H9 (cell line): ENCODE data around the gene LPP. TPM values are rescaled to one million over a fixed set of nuclear protein-coding genes. Genes with fewer than 3 reads are reported as not detected.

Source experiments
- DNase-seq: peaks from one replicate; pipeline ENCODE4 v3.0.0-alpha.2; 2017
- H2AFZ ChIP-seq: one replicate; pipeline ENCODE4 v1.6.1; 2013; ENCODE audit warnings: mild to moderate bottlenecking, low read length, control low read depth, moderate library complexity
- H2AK5ac ChIP-seq: 2 replicates; pipeline ENCODE4 v1.6.1; 2013; ENCODE audit warnings: low read length, control low read depth, mixed read lengths; ENCODE audit not compliant: insufficient read length
- H2BK120ac ChIP-seq: one replicate; pipeline ENCODE4 v1.6.1; 2013; ENCODE audit warnings: low read depth, mild to moderate bottlenecking, low read length, control low read depth, inconsistent platforms; ENCODE audit not compliant: poor library complexity, severe bottlenecking
- H2BK12ac ChIP-seq: 2 replicates; pipeline ENCODE4 v1.6.1; 2013; ENCODE audit warnings: low read length, control low read depth, mixed read lengths, low read depth; ENCODE audit not compliant: insufficient read length
- H2BK15ac ChIP-seq: 2 replicates; pipeline ENCODE4 v1.6.1; 2013; ENCODE audit warnings: low read depth, low read length, control low read depth
- H2BK20ac ChIP-seq: one replicate; pipeline ENCODE4 v1.6.1; 2013; ENCODE audit warnings: low read depth, mild to moderate bottlenecking, low read length, control low read depth, inconsistent platforms; ENCODE audit not compliant: poor library complexity, severe bottlenecking
- H2BK5ac ChIP-seq: 2 replicates; pipeline ENCODE4 v1.6.1; 2013; ENCODE audit warnings: low read length, control low read depth, mixed read lengths; ENCODE audit not compliant: insufficient read length
- H3K14ac ChIP-seq: 2 replicates; pipeline ENCODE4 v1.6.1; 2013; ENCODE audit warnings: low read length, control low read depth; ENCODE audit not compliant: insufficient read depth
- H3K18ac ChIP-seq: 2 replicates; pipeline ENCODE4 v1.6.1; 2013; ENCODE audit warnings: low read depth, mild to moderate bottlenecking, mixed read lengths, low read length, control low read depth; ENCODE audit not compliant: insufficient read length
- H3K23ac ChIP-seq: 2 replicates; pipeline ENCODE4 v1.6.1; 2013; ENCODE audit warnings: low read length, control low read depth, mixed read lengths, low read depth; ENCODE audit not compliant: insufficient read length
- H3K23me2 ChIP-seq: 2 replicates; pipeline ENCODE4 v1.6.1; 2013; ENCODE audit warnings: low read depth, mild to moderate bottlenecking, mixed read lengths, low read length, control low read depth; ENCODE audit not compliant: insufficient read length, poor library complexity, severe bottlenecking
- H3K27ac ChIP-seq: 2 replicates; pipeline ENCODE4 v1.5.1; 2013; ENCODE audit warnings: low read length, control low read depth, mixed read lengths, low read depth; ENCODE audit not compliant: insufficient read length
- H3K27me3 ChIP-seq: 2 replicates; pipeline ENCODE4 v1.6.1; 2013; ENCODE audit warnings: low read length, control low read depth, inconsistent platforms; ENCODE audit not compliant: insufficient read depth
- H3K4ac ChIP-seq: 2 replicates; pipeline ENCODE4 v1.6.1; 2013; ENCODE audit warnings: low read depth, mild to moderate bottlenecking, control low read depth, inconsistent platforms, low read length, moderate library complexity
- H3K4me1 ChIP-seq: 2 replicates; pipeline ENCODE4 v1.6.1; 2013; ENCODE audit warnings: low read length, control low read depth, inconsistent platforms; ENCODE audit not compliant: insufficient read depth
- H3K4me2 ChIP-seq: 2 replicates; pipeline ENCODE4 v1.6.1; 2013; ENCODE audit warnings: low read length, control low read depth, mixed read lengths; ENCODE audit not compliant: insufficient read length, insufficient read depth
- H3K56ac ChIP-seq: 2 replicates; pipeline ENCODE4 v1.6.1; 2013; ENCODE audit warnings: low read depth, mild to moderate bottlenecking, mixed read lengths, low read length, control low read depth; ENCODE audit not compliant: insufficient read length
- H3K79me1 ChIP-seq: 2 replicates; pipeline ENCODE4 v1.6.1; 2013; ENCODE audit warnings: low read depth, mild to moderate bottlenecking, moderate library complexity, low read length, control low read depth, inconsistent platforms; ENCODE audit not compliant: insufficient read depth, poor library complexity, severe bottlenecking
- H3K79me2 ChIP-seq: 2 replicates; pipeline ENCODE4 v1.6.1; 2013; ENCODE audit warnings: low read length, control low read depth, inconsistent platforms; ENCODE audit not compliant: insufficient read depth
- H3K9ac ChIP-seq: 2 replicates; pipeline ENCODE4 v1.6.1; 2013; ENCODE audit warnings: low read length, control low read depth, mixed read lengths; ENCODE audit not compliant: insufficient read length; ENCODE audit errors: extremely low read depth
- H3K9me3 ChIP-seq: one replicate; pipeline ENCODE4 v1.6.1; 2013; ENCODE audit warnings: low read depth, low read length, inconsistent platforms; ENCODE audit not compliant: control insufficient read depth
- H3T11ph ChIP-seq: one replicate; pipeline ENCODE4 v1.6.1; 2013; ENCODE audit warnings: mild to moderate bottlenecking, low read length, control low read depth, inconsistent platforms
- H4K20me1 ChIP-seq: one replicate; pipeline ENCODE4 v1.6.1; 2013; ENCODE audit not compliant: control insufficient read depth, insufficient read length, insufficient read depth
- H4K5ac ChIP-seq: 2 replicates; pipeline ENCODE4 v1.6.1; 2013; ENCODE audit warnings: low read depth, mild to moderate bottlenecking, mixed read lengths, low read length, control low read depth; ENCODE audit not compliant: insufficient read length
- H4K8ac ChIP-seq: replicated peaks from 2 replicates; pipeline ENCODE4 v1.6.1; 2013; ENCODE audit warnings: low read length, control low read depth, mixed read lengths, low read depth; ENCODE audit not compliant: insufficient read length
- H4K91ac ChIP-seq: 2 replicates; pipeline ENCODE4 v1.6.1; 2013; ENCODE audit warnings: low read depth, mild to moderate bottlenecking, moderate library complexity, mixed read lengths, low read length, control low read depth; ENCODE audit not compliant: insufficient read length
- H3K27ac Mint-ChIP-seq, 3 experiments: 2 replicates in 2 of 3; 3 replicates in 1 of 3; pipeline ENCODE4 v1.8.0; 2020 to 2021; ENCODE audit warnings: mixed read lengths in 3 of 3, mild to moderate bottlenecking in 1 of 3, moderate library complexity in 1 of 3
- H3K27me3 Mint-ChIP-seq: 2 replicates; pipeline ENCODE4 v1.8.0; 2021; ENCODE audit warnings: low read depth, mild to moderate bottlenecking, moderate library complexity, mixed read lengths
- H3K36me3 Mint-ChIP-seq, 3 experiments: 2 replicates in 2 of 3; 3 replicates in 1 of 3; pipeline ENCODE4 v1.8.0; 2020 to 2021; ENCODE audit warnings: low read depth in 3 of 3, mixed read lengths in 3 of 3; ENCODE audit not compliant: insufficient read depth in 1 of 3
- H3K4me1 Mint-ChIP-seq, 2 experiments: 2 replicates each; pipeline ENCODE4 v1.8.0; 2020; ENCODE audit warnings: mixed read lengths in 2 of 2
- H3K4me3 Mint-ChIP-seq, 2 experiments: 2 replicates in 1 of 2; 3 replicates in 1 of 2; pipeline ENCODE4 v1.8.0; 2020 to 2021; ENCODE audit warnings: mild to moderate bottlenecking in 2 of 2, mixed read lengths in 2 of 2, moderate library complexity in 1 of 2
- H3K9me3 Mint-ChIP-seq, 2 experiments: 2 replicates in 1 of 2; 3 replicates in 1 of 2; pipeline ENCODE4 v1.8.0; 2020; ENCODE audit warnings: mild to moderate bottlenecking in 2 of 2, mixed read lengths in 2 of 2, moderate library complexity in 1 of 2
- CTCF ChIP-seq: fragments of 200-600 bp; sonication (generic); conservative IDR thresholded peaks from 3 replicates; pipeline ENCODE4 v1.8.0; 2021; ENCODE audit warnings: antibody characterized with exemption, mild to moderate bottlenecking
- WGBS: extraction: QIAGEN DNeasy Blood & Tissue Kit; methylation state at CpG from one replicate; pipeline ENCODE4 v1.1.7; 2013; ENCODE audit warnings: missing lambda C conversion rate, low lambda C conversion rate, mixed read lengths; ENCODE audit not compliant: insufficient read length; ENCODE audit errors: extremely low coverage; 5-methylcytosine and 5-hydroxymethylcytosine counted together
- total RNA-seq: library from RNA; stranded (reverse); gene quantifications from 2 replicates; pipeline ENCODE4 v1.2.1, GENCODE V29; 2021

LPP gene
- total RNA-seq, 1 experiment from 2014 or later = 64.6 TPM

GRCh38 chr3:188230962-188231361 is 77.0 kb downstream of the LPP start:
- no peaks in the 10 kb centered on the region for H4K20me1 ChIP-seq
- H3K4me2 ChIP-seq = no peak overlapping the region
- H2BK15ac ChIP-seq = no peak overlapping the region
- no peak for DNase-seq
- no peak overlapping the region for H4K91ac ChIP-seq
- H2BK12ac ChIP-seq = no peak overlapping the region
- H3K23me2 ChIP-seq = no peaks in the 10 kb centered on the region
- no peak overlapping the region for H3K9ac ChIP-seq
- H3K18ac ChIP-seq = no peak overlapping the region
- H3K14ac ChIP-seq = no peak overlapping the region
- peaks cover 2% of the 10 kb centered on the region for H3K79me1 ChIP-seq
- no peak overlapping the region for H3K23ac ChIP-seq
- no peak overlapping the region for H4K5ac ChIP-seq
- Mint-ChIP-seq H3K4me1 (0 out of 4 replicates have a peak, but pooled peaks cover 0 to 3% of the 10 kb centered on the region in 2 experiments), H3K36me3 (peaks cover 0 to 7% (median 6%) of the 10 kb centered on the region in 3 experiments; a peak in 2 of 7 replicates), H3K9me3 (no peaks in the 10 kb centered on the region), H3K27ac (peak overlapping the region; percentile 47 to 68 (median 55); a peak in 3 of 7 replicates), H3K27me3 (no peaks in the 10 kb centered on the region), H3K4me3 (no peak overlapping the region)
- WGBS = no CpG with 5 or more reads among the region's 5 CpGs
- TF ChIP-seq CTCF = no peak
- no peaks in the 10 kb centered on the region for H3K27me3 ChIP-seq
- H3K79me2 ChIP-seq = peaks cover 4% of the 10 kb centered on the region; the same call in 1 of the 2 replicates
- no peak overlapping the region for H2BK20ac ChIP-seq
- no peak overlapping the region for H3K4ac ChIP-seq
- H2BK120ac ChIP-seq = no peak overlapping the region
- H3K27ac ChIP-seq = no peak overlapping the region
- H2BK5ac ChIP-seq = no peak overlapping the region
- no peak overlapping the region for H4K8ac ChIP-seq
- H2AK5ac ChIP-seq = no peak overlapping the region
- no peak overlapping the region for H3T11ph ChIP-seq
- no peak overlapping the region for H2AFZ ChIP-seq
- no peak overlapping the region for H3K56ac ChIP-seq
- no peaks in the 10 kb centered on the region for H3K9me3 ChIP-seq
- no peaks in the 10 kb centered on the region for H3K4me1 ChIP-seq
